ENCODE data around the gene MAPKBP1.
A peak's percentile ranks its signal among the peaks of the same experiment; 100 is the strongest.
"Not testable (repeated sequence)": the region's sequence is repeated elsewhere in the genome, so short reads cannot be mapped to it uniquely, and the experiment has no call there.

The MAPKBP1 gene

GRCh38 chr15:41774062-41774881, at the start of gene MAPKBP1:
Gene MAPKBP1, plus strand, starts transcription at chr15:41774484. Its CDS starts 792 bp downstream, at chr15:41775276.
- Histone ChIP-seq H3K9me3 (ENCODE audit: control insufficient read depth, insufficient read depth, low read depth, low read length) (no peaks in the 10 kb centered on the region), H3K27me3 (ENCODE audit: control insufficient read depth, insufficient read depth, low read length) (no peaks in the 10 kb centered on the region), H3K36me3 (ENCODE audit: control insufficient read depth, insufficient read depth, low read length) (peaks cover 3% of the 10 kb centered on the region; the same call in 1 of the 2 replicates), H3K4me1 (ENCODE audit: control insufficient read depth, insufficient read depth, low read length) (peaks cover 33% of the 10 kb centered on the region), H3K27ac (ENCODE audit: low read depth, low read length) (peak within 1 kb of the TSS; percentile 60; the same call in 1 of the 2 replicates), H3K4me3 (ENCODE audit: low read depth, low read length) (peak within 1 kb of the TSS; percentile 59), H3K9ac (ENCODE audit: low read length) (peak within 1 kb of the TSS; percentile 93)

GRCh38 chr15:41727143-41727542, 47.1 kb upstream of the MAPKBP1 start:
- H3K9ac ChIP-seq (ENCODE audit: low read length) = no peak overlapping the region
- no peaks in the 10 kb centered on the region for H3K4me1 ChIP-seq (ENCODE audit: control insufficient read depth, insufficient read depth, low read length)
- H3K9me3 ChIP-seq (ENCODE audit: control insufficient read depth, insufficient read depth, low read depth, low read length) = no peaks in the 10 kb centered on the region
- peaks cover 16% of the 10 kb centered on the region for H3K36me3 ChIP-seq (ENCODE audit: control insufficient read depth, insufficient read depth, low read length)
- no peak overlapping the region for H3K27ac ChIP-seq (ENCODE audit: low read depth, low read length)
- H3K4me3 ChIP-seq (ENCODE audit: low read depth, low read length) = no peak overlapping the region
- H3K27me3 ChIP-seq (ENCODE audit: control insufficient read depth, insufficient read depth, low read length) = no peaks in the 10 kb centered on the region

GRCh38 chr15:41728061-41728460, 46.2 kb upstream of the MAPKBP1 start:
- H3K4me1 ChIP-seq (ENCODE audit: control insufficient read depth, insufficient read depth, low read length); H3K27ac ChIP-seq (ENCODE audit: low read depth, low read length); H3K4me3 ChIP-seq (ENCODE audit: low read depth, low read length); H3K27me3 ChIP-seq (ENCODE audit: control insufficient read depth, insufficient read depth, low read length); H3K9ac ChIP-seq (ENCODE audit: low read length); H3K9me3 ChIP-seq (ENCODE audit: control insufficient read depth, insufficient read depth, low read depth, low read length): not testable (repeated sequence)
- H3K36me3 ChIP-seq (ENCODE audit: control insufficient read depth, insufficient read depth, low read length) = peaks cover 18% of the 10 kb centered on the region

- Histone ChIP-seq H3K27ac (ENCODE audit: low read depth, low read length) (no peak overlapping the region), H3K9ac (ENCODE audit: low read length) (no peak overlapping the region), H3K4me3 (ENCODE audit: low read depth, low read length) (no peak overlapping the region), H3K36me3 (ENCODE audit: control insufficient read depth, insufficient read depth, low read length) (peaks cover 38% of the 10 kb centered on the region), H3K4me1 (ENCODE audit: control insufficient read depth, insufficient read depth, low read length) (no peaks in the 10 kb centered on the region), H3K27me3 (ENCODE audit: control insufficient read depth, insufficient read depth, low read length) (no peaks in the 10 kb centered on the region), H3K9me3 (ENCODE audit: control insufficient read depth, insufficient read depth, low read depth, low read length) (no peaks in the 10 kb centered on the region)
These were observed 43.7 kb upstream of the MAPKBP1 start for GRCh38 chr15:41730543-41730942.

GRCh38 chr15:41732483-41732882, 41.8 kb upstream of the MAPKBP1 start:
- Histone ChIP-seq H3K27me3 (ENCODE audit: control insufficient read depth, insufficient read depth, low read length) (no peaks in the 10 kb centered on the region), H3K9ac (ENCODE audit: low read length) (no peak overlapping the region), H3K4me1 (ENCODE audit: control insufficient read depth, insufficient read depth, low read length) (no peaks in the 10 kb centered on the region), H3K4me3 (ENCODE audit: low read depth, low read length) (no peak overlapping the region), H3K36me3 (ENCODE audit: control insufficient read depth, insufficient read depth, low read length) (peaks cover 54% of the 10 kb centered on the region), H3K27ac (ENCODE audit: low read depth, low read length) (no peak overlapping the region), H3K9me3 (ENCODE audit: control insufficient read depth, insufficient read depth, low read depth, low read length) (no peaks in the 10 kb centered on the region)

GRCh38 chr15:41734079-41734478, 40.2 kb upstream of the MAPKBP1 start:
- Histone ChIP-seq H3K9ac (ENCODE audit: low read length) (no peak overlapping the region), H3K27ac (ENCODE audit: low read depth, low read length) (no peak overlapping the region), H3K27me3 (ENCODE audit: control insufficient read depth, insufficient read depth, low read length) (no peaks in the 10 kb centered on the region), H3K4me1 (ENCODE audit: control insufficient read depth, insufficient read depth, low read length) (no peaks in the 10 kb centered on the region), H3K9me3 (ENCODE audit: control insufficient read depth, insufficient read depth, low read depth, low read length) (no peaks in the 10 kb centered on the region), H3K4me3 (ENCODE audit: low read depth, low read length) (no peak overlapping the region), H3K36me3 (ENCODE audit: control insufficient read depth, insufficient read depth, low read length) (peaks cover 61% of the 10 kb centered on the region)

- Histone ChIP-seq H3K27ac (ENCODE audit: low read depth, low read length) (no peak overlapping the region), H3K36me3 (ENCODE audit: control insufficient read depth, insufficient read depth, low read length) (peaks cover 65% of the 10 kb centered on the region), H3K9me3 (ENCODE audit: control insufficient read depth, insufficient read depth, low read depth, low read length) (no peaks in the 10 kb centered on the region), H3K27me3 (ENCODE audit: control insufficient read depth, insufficient read depth, low read length) (no peaks in the 10 kb centered on the region), H3K4me3 (ENCODE audit: low read depth, low read length) (no peak overlapping the region), H3K4me1 (ENCODE audit: control insufficient read depth, insufficient read depth, low read length) (no peaks in the 10 kb centered on the region), H3K9ac (ENCODE audit: low read length) (no peak overlapping the region)
These were observed 39.2 kb upstream of the MAPKBP1 start for GRCh38 chr15:41735046-41735445.

- not testable (repeated sequence) for H3K27ac ChIP-seq (ENCODE audit: low read depth, low read length); H3K27me3 ChIP-seq (ENCODE audit: control insufficient read depth, insufficient read depth, low read length); H3K9me3 ChIP-seq (ENCODE audit: control insufficient read depth, insufficient read depth, low read depth, low read length); H3K4me3 ChIP-seq (ENCODE audit: low read depth, low read length); H3K9ac ChIP-seq (ENCODE audit: low read length); H3K4me1 ChIP-seq (ENCODE audit: control insufficient read depth, insufficient read depth, low read length)
- H3K36me3 ChIP-seq (ENCODE audit: control insufficient read depth, insufficient read depth, low read length) = peaks cover 63% of the 10 kb centered on the region
These were observed 38.8 kb upstream of the MAPKBP1 start for GRCh38 chr15:41735492-41735891.

GRCh38 chr15:41746802-41747201, 27.5 kb upstream of the MAPKBP1 start:
- no peaks in the 10 kb centered on the region for H3K9me3 ChIP-seq (ENCODE audit: control insufficient read depth, insufficient read depth, low read depth, low read length)
- no peak overlapping the region for H3K9ac ChIP-seq (ENCODE audit: low read length)
- H3K27me3 ChIP-seq (ENCODE audit: control insufficient read depth, insufficient read depth, low read length) = no peaks in the 10 kb centered on the region
- peaks cover 46% of the 10 kb centered on the region for H3K36me3 ChIP-seq (ENCODE audit: control insufficient read depth, insufficient read depth, low read length)
- no peak overlapping the region for H3K4me3 ChIP-seq (ENCODE audit: low read depth, low read length)
- no peak overlapping the region for H3K27ac ChIP-seq (ENCODE audit: low read depth, low read length)
- H3K4me1 ChIP-seq (ENCODE audit: control insufficient read depth, insufficient read depth, low read length) = no peaks in the 10 kb centered on the region

- no peaks in the 10 kb centered on the region for H3K27me3 ChIP-seq (ENCODE audit: control insufficient read depth, insufficient read depth, low read length)
- peaks cover 56% of the 10 kb centered on the region for H3K36me3 ChIP-seq (ENCODE audit: control insufficient read depth, insufficient read depth, low read length)
- no peaks in the 10 kb centered on the region for H3K9me3 ChIP-seq (ENCODE audit: control insufficient read depth, insufficient read depth, low read depth, low read length)
- no peak overlapping the region for H3K4me3 ChIP-seq (ENCODE audit: low read depth, low read length)
- H3K9ac ChIP-seq (ENCODE audit: low read length) = no peak overlapping the region
- H3K4me1 ChIP-seq (ENCODE audit: control insufficient read depth, insufficient read depth, low read length) = no peaks in the 10 kb centered on the region
- H3K27ac ChIP-seq (ENCODE audit: low read depth, low read length) = no peak overlapping the region
These were observed 18.1 kb upstream of the MAPKBP1 start for GRCh38 chr15:41756198-41756597.

- Histone ChIP-seq H3K27me3 (ENCODE audit: control insufficient read depth, insufficient read depth, low read length) (no peaks in the 10 kb centered on the region), H3K4me3 (ENCODE audit: low read depth, low read length) (peak overlapping the region; percentile 59), H3K4me1 (ENCODE audit: control insufficient read depth, insufficient read depth, low read length) (peaks cover 26% of the 10 kb centered on the region), H3K27ac (ENCODE audit: low read depth, low read length) (no peak overlapping the region), H3K9ac (ENCODE audit: low read length) (no peak overlapping the region), H3K36me3 (ENCODE audit: control insufficient read depth, insufficient read depth, low read length) (peaks cover 3% of the 10 kb centered on the region; the same call in 1 of the 2 replicates), H3K9me3 (ENCODE audit: control insufficient read depth, insufficient read depth, low read depth, low read length) (no peaks in the 10 kb centered on the region)
These were observed 1.5 kb upstream of the MAPKBP1 start for GRCh38 chr15:41772720-41773331.

Measured in HUES6 (cell line).